Activated CD4-positive, alpha-beta T cell treated with anti-CD3 and anti-CD28 coated beads, Interleukin-2, amount 50 U/mL, for 4 hours (primary cell): ENCODE measurements around the gene KCNN4.
"Not testable (repeated sequence)": the region's sequence is repeated elsewhere in the genome, so short reads cannot be mapped to it uniquely, and the experiment has no call there.

Source experiments
- DNase-seq, 2 experiments: peaks; one replicate each; pipeline ENCODE4 v3.0.0-alpha.2; 2020

Gene KCNN4

DNA sequence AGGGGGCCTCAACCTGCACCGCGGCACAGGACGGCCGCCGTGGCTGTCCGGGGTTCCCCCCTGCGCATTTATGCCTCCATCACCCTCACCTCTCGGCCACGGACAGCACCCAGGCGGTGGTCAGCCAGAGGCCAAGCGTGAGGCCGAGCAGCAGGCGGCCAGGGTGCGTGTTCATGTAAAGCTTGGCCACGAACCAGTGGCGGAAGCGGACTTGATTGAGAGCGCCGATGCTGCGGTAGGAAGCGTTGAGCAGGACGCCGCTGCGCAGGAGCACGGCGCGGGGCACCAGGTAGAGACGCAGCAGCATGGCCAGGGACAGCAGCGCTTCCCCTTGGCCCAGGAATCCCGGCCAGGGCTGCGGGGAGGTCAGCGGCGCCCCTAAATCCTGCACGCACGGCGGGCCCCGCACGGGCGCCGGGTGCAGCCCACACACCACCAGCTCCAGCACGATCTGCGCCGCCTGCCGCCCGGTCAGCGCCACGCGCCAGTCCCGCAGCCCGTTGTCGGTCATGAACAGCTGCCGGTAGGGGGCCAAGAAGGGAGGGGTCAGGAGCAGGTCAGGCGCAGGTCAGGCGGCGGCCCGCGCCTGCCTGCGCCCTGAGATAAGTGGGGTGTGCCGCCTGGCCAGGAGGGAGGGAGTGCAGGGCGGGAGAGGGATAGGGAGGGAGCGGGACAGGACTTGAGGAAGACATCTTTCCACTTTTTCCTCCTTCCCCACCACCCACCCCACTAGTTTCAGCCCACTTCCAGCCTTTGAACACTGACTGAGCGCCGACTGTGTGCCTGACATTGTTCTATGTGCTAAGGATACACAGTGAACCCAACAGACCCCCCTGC lies 6.5 kb downstream of the KCNN4 start:
- no peak for DNase-seq

DNA sequence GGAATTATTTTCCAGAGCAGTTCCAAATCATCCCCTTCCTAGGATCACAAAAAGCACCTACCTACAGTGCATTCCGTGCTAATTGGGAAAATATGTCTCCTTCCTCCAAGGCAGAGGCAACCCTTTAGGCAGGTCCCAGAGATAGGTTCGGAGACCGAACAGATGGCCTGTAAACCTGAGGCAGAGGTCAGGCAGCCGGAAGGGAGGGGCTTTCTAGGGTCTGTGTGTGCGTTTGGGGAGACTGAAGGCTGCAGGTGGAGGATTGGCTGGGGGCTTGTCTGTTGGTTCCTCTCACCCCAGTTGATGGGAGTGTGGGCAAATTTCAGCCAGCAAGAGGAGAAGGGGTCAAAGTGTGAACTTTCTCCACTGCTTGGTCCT lies 7.1 kb downstream of the KCNN4 start:
- no peak for DNase-seq

DNA sequence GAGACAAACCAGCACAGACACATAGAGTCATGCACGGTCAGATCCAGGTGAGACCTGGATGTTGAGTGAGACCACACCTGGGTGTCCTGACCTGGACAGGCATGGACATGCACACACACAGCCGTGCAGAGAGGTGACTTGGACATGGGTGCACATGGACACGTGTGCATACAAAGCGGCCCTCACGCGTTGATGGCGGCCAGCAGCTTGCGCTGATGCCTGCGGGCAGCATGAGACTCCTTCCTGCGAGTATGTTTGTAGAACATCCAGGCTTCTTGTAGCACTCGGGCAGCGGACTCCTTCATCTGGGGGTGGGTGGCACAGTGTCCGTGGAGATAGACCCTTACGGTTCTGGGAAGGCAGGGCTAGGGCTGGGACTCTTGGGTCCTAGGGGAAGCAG lies 11.5 kb downstream of the KCNN4 start:
- no peak for DNase-seq

DNA sequence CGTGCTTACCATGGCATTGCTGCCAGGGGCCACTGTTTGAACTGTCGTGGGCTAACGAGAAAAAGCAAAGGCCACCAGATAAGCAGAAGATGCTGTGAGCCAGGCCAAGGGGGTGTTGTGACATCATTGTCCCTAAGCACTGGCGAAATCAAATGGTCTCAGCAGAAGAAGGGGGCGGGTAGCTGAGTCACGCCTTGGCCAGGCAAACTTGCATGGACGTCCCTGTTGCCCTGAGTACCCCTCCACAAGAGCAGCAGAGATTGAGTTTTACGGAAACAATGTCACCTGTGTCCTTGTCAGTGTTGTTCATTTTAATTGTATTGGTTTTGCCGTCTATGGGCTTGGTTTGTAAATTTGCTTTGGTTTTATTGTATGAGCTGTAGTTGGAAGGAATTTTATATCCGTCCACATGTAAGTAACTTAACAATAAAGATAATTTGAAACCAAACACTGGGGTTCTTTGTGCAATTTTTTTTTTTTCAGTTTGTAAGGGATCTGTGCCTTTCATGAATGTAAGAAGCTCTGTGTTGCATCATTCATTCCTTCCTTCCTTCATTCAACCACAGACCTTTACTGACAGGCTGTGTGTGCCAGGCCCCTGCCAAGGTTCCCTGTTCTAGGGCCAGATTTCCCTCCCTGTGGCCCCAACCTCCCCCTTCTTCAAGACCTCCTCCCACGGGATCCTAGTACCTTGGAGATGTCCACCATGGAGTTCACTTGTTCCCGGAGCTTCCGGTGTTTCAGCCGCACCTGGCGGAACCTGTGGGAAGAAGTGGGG lies 12.3 kb downstream of the KCNN4 start:
- DNase-seq = no peak

DNA sequence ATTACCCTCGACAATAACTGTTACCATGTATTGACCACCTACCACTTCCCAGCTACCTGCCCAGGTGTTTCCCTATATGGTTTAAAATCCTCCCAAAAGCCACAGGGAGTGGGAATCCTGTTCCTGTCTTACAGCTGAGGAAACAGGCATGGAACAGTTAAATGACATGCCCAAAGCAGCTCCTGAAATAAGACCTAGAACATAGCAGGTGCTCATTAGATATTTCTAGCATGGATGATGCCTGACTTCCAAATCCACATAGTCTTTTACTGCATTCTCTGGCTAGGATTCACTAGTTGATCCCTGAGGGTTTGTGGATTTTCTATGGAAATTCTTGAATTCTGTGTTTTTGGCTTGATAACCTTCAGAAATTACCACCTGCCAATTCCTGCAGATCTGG lies 13.0 kb downstream of the KCNN4 start:
- no peak for DNase-seq

DNA sequence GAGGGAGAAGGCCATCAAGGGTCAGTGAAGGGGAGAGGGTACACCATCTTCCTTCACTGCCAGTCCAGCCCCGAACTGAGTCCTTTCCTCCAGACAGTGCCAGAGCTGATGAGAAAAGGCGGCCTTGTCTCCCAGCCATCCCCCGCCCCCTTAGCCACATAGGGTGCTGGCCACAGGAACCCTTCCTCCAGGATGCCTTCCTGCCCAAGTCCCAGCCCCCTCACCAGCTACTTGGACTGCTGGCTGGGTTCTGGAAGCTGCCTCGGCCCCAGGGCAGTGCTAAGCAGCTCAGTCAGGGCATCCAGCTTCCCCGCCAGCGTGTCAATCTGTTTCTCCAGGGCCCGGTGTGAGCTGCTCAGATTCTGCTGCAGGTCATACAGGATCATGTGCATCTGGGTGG lies 13.5 kb downstream of the KCNN4 start:
- DNase-seq = no peak

DNA sequence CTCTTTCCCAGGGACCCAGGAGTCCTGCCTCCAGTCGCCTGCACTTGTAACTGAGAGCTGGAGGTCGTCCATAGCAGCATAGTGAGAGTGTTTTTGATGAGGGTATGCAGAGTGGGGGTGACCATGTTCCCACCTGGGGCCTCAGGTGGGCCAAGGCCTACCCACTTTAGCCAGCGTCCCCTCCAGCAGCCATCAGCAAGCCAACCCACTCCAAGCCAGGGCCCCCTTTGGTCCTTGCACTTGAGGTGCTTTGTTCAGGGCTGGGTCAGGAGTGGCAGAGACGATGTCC lies 14.1 kb downstream of the KCNN4 start:
- DNase-seq = no peak

DNA sequence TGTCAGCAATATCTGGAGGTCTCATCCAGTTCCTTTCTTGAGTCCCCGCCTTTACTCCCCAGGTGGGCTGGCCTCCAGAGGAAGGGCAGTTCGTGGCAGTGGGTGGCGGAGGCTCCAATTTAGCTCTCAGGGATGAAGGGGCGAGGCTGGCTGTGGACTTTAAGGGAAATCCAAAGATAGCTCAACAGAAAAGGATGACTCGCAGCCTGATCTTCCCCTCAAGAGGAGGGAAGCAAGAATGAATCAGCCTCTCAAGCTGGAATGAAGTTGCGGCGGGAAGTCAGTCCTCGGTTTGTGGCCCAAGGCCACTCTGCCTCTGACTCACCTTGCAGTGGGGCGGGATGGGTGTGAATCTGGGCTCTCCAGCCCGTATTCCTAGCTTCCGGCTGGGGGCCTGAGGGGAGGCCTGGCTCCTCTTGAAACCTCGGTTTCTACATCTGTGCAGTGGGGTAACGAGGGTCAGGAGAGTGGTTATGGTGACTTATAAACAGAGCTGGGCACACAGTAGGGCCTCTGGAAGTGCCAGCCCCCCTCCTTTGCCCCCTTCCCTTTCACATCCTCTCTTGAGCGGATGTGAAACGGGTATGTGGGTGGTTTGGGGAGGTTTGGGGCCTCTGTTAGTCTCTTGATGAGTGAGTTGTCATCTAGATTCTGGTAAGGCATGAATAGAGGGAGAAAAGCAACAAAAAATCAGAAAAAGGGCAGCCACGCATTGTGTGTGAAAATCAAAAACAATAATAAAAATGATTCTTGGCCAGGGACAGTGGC lies 15.5 kb downstream of the KCNN4 start:
- peak; percentile 72 to 77 for DNase-seq

DNA sequence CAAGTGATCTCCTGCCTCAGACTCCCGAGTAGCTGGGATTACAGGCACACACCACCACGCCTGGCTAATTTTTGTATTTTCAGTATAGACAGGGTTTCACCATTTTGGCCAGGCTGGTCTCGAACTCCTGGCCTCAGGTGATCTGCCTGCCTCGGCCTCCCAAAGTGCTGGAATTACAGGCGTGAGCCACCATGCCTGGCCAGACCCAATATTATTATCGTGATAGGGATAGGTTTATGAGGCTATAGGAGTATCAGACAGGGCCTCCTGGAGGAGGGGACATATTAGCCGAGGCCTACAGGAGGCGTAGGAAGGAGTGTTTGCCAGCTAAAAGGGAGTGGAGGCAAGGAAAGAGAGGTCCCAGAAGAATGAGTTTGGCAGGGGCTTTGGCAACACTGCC lies 16.1 kb downstream of the KCNN4 start:
- not testable (repeated sequence) for DNase-seq

DNA sequence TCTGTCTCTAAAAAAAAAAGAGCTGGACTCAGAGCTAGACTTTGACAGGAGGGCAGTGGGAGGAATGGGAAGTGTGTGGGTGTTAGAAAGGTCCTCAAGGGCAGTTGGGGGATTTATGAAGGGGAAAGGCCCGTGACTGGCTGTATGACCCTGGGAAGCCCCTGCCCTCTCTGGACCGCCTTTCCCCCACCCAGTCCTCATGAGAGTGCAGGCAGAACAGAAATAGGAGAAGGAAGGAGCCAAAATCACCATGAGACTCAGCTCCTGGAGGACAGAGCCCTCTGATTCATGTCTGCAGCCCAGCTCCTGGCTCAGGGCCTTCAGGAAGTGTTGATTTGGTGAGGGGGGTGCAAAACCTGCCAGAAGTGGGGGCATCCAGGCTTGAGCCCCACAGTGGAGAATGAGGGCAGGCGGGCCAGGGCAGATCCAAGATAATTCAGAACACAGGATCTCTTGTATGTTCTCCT lies 17.3 kb downstream of the KCNN4 start:
- DNase-seq = no peak

DNA sequence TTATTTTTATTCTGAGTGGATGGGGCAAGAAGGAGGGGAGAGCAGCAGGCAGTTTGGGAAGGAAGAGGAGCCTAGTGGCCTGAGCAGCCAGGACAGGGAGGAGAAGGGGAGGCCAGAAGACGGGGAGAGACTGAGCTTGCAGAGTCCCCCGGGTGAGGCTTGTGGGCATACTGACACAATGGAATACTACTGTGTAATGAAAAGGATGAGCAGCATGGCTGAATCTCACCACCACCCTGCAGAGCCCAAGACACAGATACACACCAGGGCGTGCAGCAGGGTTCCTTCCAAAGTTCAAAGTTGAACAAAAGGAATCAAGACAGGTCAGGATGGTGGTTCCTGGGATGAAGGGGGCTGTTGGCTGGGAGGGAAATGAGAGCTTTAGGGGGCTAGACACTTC lies 18.0 kb downstream of the KCNN4 start:
- no peak for DNase-seq

DNA sequence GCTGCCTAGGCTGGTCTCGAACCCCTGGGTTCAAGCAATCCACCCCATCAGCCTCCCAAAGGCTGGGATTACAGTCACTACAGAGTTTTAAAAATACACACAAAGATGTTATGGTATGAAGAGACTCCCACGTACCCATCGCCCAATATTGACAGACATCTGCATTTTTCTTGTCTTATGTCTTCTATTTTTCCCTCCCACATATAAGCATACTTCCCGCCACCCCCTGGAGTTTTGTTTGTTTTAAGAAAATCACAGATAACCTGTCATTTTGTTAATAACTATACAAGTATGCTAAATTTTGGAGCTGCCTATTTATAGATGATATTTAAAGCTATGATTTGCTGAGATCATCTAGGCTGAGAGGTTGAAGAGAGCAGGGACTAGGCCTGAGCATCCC lies 19.8 kb downstream of the KCNN4 start:
- DNase-seq = no peak

DNA sequence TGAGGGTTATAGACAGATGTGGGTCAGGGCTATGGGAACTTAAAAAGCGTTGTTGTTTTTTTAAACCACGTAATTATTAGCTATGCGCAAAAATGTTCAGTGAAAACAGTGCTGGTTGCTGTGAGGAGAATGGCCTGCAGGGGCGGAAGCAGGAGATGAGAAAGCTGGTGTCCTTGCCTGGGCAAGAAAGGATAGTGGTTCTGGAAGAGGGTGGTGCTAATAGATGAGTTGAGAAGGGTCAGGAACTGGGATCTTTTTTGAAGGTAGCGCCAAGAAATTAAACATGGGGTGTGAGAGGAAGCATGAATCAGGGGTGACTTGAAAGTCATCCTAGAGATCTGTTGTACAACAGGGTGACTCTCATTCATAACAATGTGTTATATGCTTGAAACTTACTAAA lies 21.3 kb downstream of the KCNN4 start:
- no peak for DNase-seq

DNA sequence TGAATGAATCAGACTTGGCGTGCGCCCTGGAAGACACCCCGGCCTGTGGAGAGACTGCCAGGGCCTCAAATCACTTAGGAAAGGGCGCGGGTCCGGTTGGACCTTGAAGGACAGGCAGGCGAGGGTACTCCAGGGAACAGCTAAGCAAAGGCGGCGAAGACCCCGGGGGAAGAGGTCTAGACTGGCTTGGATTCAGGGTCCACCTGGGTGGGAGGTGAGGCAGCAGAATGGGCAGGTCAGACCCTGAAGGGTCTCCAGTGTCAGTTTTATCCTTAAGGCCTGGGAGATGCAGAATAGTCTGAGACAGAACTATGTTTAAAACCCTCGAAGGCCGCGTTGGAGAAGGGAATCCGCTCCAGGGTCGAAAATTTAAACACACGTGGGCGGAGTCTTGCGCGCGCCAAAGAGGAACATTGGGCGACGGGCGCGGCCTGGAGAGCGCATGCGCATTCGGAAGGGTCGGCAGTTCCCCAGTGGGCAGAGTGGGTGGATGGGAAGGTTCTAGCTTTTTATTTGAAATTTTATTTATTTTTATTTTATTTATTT lies 25.4 kb downstream of the KCNN4 start:
- peak; percentile 61 to 68 for DNase-seq

DNA sequence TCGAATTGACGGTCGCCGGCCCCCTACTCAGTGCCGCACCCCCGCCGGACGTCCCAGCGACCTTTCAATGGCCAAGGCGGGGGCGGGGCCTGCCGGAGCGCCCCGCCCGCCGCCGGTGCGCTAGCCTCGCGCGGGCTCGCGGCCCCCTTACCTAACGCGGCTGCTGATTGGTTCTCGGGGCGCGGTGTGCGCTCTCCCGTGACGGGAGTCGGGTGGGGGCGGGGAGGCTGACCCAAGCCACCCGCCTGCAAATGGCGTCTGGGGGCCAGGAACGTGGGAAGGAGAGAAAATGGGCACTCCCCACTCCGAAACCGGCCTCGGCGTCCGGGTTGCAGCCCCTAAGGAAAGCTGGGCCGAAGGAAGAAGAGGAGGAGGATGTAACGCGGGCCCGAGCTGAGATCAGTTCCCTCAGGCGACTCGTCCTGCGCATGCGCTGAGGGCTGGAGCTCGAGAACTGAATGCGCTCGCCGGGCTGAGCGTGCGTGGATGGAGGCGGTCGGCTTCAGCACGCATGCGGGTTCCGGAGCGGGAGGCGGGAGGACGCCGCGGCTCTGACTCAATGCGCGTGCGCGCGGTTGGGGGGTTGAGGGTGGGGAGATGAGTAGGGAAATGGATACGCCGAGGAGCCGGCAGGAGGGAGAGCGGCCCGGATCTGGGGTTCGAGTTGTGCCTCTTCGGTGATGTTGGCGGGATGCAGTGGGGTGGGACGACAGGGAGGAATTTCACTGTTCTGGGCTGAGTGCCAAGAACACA lies 26.1 kb downstream of the KCNN4 start, which contains the start of gene SMG9:
SMG9 (minus strand) TSS at position 460 of the 753 bp plus-strand sequence. CDS start 4,221 bp downstream, outside the sequence.
- peak; percentile 97 to 98 for DNase-seq

DNA sequence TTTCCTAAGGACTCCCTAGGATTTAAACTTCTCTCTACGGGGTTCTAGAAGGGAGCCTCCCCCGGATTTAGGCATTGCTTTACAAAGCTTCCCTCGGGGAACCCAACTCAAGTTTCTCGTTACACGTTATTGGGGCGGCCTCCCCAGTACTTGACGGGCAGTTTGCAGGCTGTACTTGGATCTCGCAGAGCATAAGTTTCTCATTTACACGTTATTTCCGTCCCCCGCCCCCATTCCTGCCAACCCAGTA lies 26.6 kb downstream of the KCNN4 start:
- DNase-seq = no peak

DNA sequence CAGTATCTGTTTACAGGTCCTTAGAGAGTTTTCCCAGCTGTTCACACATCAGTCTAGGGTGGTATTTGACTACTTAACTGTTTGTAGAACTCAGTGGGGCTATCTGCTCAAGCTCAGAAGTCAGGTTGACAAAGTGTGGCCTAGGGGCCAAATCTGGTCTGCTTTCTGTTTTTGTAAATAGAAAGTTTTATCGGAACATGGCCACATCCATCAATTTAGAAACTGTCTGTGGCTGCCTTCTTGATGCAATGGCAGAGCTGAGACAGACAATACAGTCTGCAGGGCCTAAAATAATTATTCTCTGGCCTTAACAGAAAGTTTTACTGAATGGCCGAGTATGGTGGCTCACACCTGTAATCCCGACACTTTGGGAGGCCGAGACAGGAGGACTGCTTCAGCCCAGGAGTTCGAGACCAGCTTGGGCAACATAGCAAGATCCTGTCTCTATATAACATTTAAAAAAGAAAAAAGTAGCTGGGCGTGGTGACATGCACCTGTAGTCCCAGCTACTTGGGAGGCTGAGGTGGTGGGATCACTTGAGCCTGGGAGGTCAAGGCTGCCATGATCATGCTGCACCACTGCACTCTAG lies 28.4 kb downstream of the KCNN4 start:
- DNase-seq = no peak

DNA sequence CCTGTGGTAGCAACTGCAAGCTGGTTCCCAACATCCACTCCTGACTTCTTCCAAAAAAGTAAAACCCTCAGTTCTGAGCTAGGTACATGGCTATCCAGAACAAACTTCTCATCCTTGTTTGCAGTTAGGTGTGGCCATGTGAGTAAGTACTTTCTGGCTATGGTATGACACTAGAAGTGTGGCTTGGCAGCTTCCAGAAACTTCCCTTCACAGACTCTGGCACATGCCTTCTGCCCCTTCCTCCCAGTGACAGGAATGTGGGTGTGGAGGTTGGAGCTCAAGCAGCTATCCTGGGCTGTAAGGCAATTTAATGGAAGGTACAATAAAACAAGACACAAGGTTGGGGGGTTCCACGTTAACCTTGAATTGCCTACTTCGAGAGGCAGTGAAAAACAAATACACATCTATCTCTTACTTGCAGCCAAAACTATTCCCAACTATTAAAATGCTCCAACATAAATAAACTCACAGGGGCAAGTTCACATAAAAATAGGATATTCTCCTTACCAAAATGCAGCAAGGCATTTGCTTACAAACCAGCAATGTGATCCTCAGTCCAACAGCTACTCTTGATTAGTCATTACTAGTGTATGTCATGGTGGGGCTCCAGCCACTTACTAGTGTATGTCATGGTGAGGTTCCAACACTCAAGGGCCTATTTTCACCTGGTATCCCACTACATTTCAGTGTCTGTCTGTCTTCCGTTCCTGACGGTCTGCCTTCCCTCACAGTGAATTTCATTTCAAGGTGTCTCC lies 29.1 kb downstream of the KCNN4 start:
- DNase-seq = no peak

DNA sequence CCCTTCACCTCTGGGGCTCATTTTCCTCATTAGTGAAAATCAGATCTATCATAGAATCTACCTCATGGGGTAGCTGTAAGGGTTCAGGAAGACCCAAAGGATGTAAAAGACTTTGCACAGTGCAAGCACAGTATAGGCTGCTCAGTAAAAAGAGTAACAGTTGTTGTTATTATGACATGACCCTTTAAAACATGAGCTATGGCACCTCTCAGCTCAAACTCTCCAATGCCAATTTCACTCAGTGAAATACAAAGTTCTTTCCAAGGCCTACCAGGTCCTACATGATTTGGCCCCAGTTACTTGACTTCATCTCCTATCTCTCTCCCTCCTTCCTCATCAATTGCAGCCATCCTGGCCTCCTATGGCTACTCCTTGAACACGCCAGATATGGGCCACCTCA lies 30.9 kb downstream of the KCNN4 start:
- DNase-seq = no peak

DNA sequence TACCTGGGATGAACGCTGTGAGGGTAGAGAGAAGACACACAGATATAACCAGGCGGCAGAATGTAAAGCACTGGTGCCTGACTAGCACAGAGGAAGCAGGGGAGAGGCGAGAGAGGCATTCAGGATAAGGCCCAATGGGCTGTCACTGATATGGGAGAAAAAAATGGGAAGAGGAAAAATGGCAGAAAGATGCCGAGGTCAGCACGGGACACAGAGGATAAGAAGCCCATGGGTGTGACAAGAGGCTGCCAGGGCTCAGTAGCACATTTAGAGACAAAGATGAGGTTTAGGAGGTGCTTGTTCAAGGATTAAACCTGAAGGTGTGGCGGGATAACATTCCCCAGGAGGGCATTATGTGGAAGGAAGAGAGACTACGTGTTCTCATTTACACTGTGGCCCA lies 31.6 kb downstream of the KCNN4 start:
- DNase-seq = no peak

DNA sequence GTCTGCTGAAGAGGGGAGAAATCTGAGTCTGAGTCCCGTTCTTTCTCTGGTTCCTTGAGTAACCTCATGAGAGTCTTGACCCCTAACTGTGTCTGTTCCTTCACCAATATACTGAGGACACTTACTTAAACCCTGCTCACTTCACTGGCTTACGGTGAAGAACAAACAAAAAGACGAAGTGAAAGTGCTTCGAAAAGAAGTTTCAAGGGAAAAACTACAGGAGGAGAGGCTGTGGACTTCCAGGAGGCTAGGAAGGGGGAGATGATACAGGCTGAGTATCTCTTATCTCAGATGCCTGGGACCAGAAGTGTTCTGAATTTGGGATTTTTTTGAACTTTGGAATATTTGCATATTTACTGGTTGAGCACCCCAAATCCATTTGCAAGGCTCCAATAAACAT lies 32.1 kb downstream of the KCNN4 start:
- no peak for DNase-seq

DNA sequence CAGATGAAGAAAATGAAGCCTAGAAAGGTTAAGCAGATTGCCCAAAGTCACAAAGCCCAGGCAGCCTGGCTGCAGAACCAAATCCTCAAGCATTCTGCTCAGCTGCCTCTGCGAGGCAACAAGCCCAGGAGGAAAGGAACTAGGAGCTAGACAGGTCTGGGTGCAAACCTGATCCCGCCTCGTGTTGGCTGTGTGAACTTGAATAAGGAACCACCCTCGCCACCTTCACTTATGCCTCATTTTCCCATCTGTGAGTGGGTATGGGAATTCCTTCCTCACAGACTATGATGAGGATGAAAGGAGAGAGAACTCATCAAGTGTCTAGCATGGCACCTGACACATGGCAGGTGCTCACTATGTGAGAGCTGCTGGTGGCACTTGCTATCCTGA lies 32.6 kb downstream of the KCNN4 start:
- DNase-seq = no peak
